K562 (cell line): ENCODE results near the gene CCL22. TPM values are rescaled to one million over a fixed set of nuclear protein-coding genes. Genes with fewer than 3 reads are reported as not detected.
A peak's percentile ranks its signal among the peaks of the same experiment; 100 is the strongest.

ENCODE experiments used
- C11orf30 ChIP-seq: fragments of 450-650 bp; IDR thresholded peaks from 2 replicates; pipeline ENCODE4 v1.6.1; 2016; ENCODE audit warnings: low read depth, mild to moderate bottlenecking
- FOS ChIP-seq: IDR thresholded peaks from 3 replicates; pipeline ENCODE4 v1.6.1; 2011; ENCODE audit not compliant: insufficient read length; ENCODE audit errors: extremely low read depth
- HBP1 ChIP-seq: fragments of 450-650 bp; formaldehyde crosslinking; IDR thresholded peaks from 2 replicates; pipeline ENCODE4 v1.4.0; 2022; ENCODE audit warnings: missing genetic modification characterization
- MAX ChIP-seq: sonication (generic); formaldehyde crosslinking; IDR thresholded peaks from 2 replicates; pipeline ENCODE4 v1.9.0; 2022; ENCODE audit warnings: mild to moderate bottlenecking, missing genetic modification reagents
- MEIS2 ChIP-seq: fragments of 450-650 bp; IDR thresholded peaks from 2 replicates; pipeline ENCODE4 v1.6.1; 2014; ENCODE audit warnings: mild to moderate bottlenecking; ENCODE audit not compliant: partially characterized antibody
- NONO ChIP-seq, 2 experiments: fragments of 200-400 bp in 1 of 2; fragments of 450-650 bp in 1 of 2; formaldehyde crosslinking in 1 of 2; IDR thresholded peaks; 2 replicates each; pipeline ENCODE4 v1.6.1; 2017; ENCODE audit warnings: low read depth in 2 of 2, mild to moderate bottlenecking in 2 of 2, moderate library complexity in 2 of 2, low read length in 1 of 2
- NR2C2 ChIP-seq, 2 experiments: fragments of 200-800 bp in 1 of 2; sonication (Bioruptor generic) in 1 of 2; sonication (generic) in 1 of 2; formaldehyde crosslinking in 1 of 2; IDR thresholded peaks; 2 replicates each; pipeline versions ENCODE4 v1.6.1 to v1.8.0; 2016 to 2022; ENCODE audit warnings: mild to moderate bottlenecking in 1 of 2, missing compliant biosample characterization in 1 of 2, missing genetic modification characterization in 1 of 2, missing genetic modification reagents in 1 of 2
- PBX2 ChIP-seq, 2 experiments: IDR thresholded peaks in 1 of 2; conservative IDR thresholded peaks in 1 of 2; 2 replicates each; pipeline ENCODE4 v1.6.1; 2016; ENCODE audit warnings: low read depth in 2 of 2, mild to moderate bottlenecking in 1 of 2, missing compliant biosample characterization in 1 of 2, missing genetic modification characterization in 1 of 2, moderate library complexity in 1 of 2
- SIX5 ChIP-seq, 2 experiments: IDR thresholded peaks; 2 replicates each; pipeline ENCODE4 v1.6.1; 2011; ENCODE audit warnings: low read length in 2 of 2, borderline replicate concordance in 1 of 2, low read depth in 1 of 2, mild to moderate bottlenecking in 1 of 2, moderate library complexity in 1 of 2; ENCODE audit not compliant: insufficient read depth in 1 of 2
- ZNF12 ChIP-seq: sonication (generic); formaldehyde crosslinking; IDR thresholded peaks from 2 replicates; pipeline ENCODE4 v1.4.0; 2020; ENCODE audit warnings: mild to moderate bottlenecking, missing genetic modification reagents
- ZNF253 ChIP-seq: fragments of 250-450 bp; sonication (Bioruptor Pico); conservative IDR thresholded peaks from 2 replicates; pipeline ENCODE4 v1.6.1; 2021; ENCODE audit warnings: mild to moderate bottlenecking
- ZNF407 ChIP-seq: fragments of 450-650 bp; IDR thresholded peaks from 2 replicates; pipeline ENCODE4 v1.6.1; 2016; ENCODE audit warnings: low read depth
- polyA plus RNA-seq, 8 experiments: library from polyadenylated mRNA; depleted of rRNA in 4 of 8; stranded (reverse) in 5 of 8; unstranded in 3 of 8; fragments of >200 nt; fragmentation: Nextera tagmentation in 2 of 8; fragmentation: Illumina TruSeq in 1 of 8; extraction: Ambion mirVana in 2 of 8; extraction: Trizol in 1 of 8; gene quantifications; 2 replicates each; pipeline versions ENCODE4 v1.2.1 to v1.2.3, GENCODE V29; 2011 to 2014; ENCODE audit warnings: inconsistent platforms in 1 of 8, missing spikeins in 1 of 8
- total RNA-seq, 7 experiments: library from RNA; depleted of rRNA in 6 of 7; stranded (reverse); fragments of >200 nt in 6 of 7; fragmentation: Illumina TruSeq in 2 of 7; extraction: Trizol in 2 of 7; gene quantifications; 2 replicates each; pipeline versions ENCODE4 v1.2.1 to v1.2.3, GENCODE V29; 2011 to 2021; ENCODE audit warnings: low replicate concordance in 1 of 7

The CCL22 gene
- total and polyA plus RNA-seq, 9 of the 15 experiments (the other 6 are each of a cell fraction or from before 2014, with no cell fraction given), result 0.04 to 0.29 (median 0.06) TPM; not detected in 5

GRCh38 chr16:57409870-57410587, 51.4 kb downstream of the CCL22 start (continued):
- TF ChIP-seq C11orf30 (no peak), MAX (CRISPR knock-in tag) (no peak), MEIS2 (peak; percentile 39), ZNF12 (CRISPR knock-in tag) (no peak), SIX5 (IDR thresholded peaks at IDR 0.05; ENCODE audit: borderline replicate concordance in 1 of 2, insufficient read depth in 1 of 2, low read depth in 1 of 2, low read length in 2 of 2) (no peak), NONO (IDR thresholded peaks at IDR 0.05; ENCODE audit: low read depth in 2 of 2, low read length in 1 of 2) (no peak), HBP1 (CRISPR knock-in tag) (no peak), ZNF407 (no peak), NR2C2 (CRISPR knock-in tag; IDR thresholded peaks at IDR 0.05) (no peak), NR2C2 (tag; IDR thresholded peaks at IDR 0.05) (no peak), ZNF253 (CRISPR knock-in tag) (no peak), FOS (no peak), PBX2 (CRISPR knock-in tag; IDR thresholded peaks at IDR 0.05; ENCODE audit: low read depth) (no peak), PBX2 (tag; conservative IDR thresholded peaks at IDR 0.05; ENCODE audit: low read depth) (0 out of 2 replicates have a peak, but pooled peaks have one; percentile 21)
